Measurements from ENCODE around the gene PSMD5.

The PSMD5 gene

DNA sequence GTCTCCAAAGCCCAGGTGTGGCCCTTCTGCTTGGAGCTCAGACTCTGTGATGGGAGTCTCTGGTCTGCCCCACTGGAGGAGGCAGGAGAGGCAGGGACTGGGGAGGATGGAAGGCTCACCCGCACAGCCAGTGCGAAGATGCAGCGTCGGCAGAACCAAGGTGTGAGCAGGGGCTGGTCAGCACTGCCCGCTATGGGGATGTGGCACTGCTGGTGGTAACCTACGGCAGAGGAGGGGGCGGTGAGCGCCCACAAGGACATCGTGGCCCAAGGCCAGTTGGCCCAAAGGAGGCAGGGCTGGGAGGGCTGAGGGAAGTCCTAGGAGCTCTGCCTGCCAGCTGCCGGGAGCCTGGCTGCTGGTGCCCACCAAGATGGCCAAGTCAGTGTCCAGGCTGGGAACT, 27.0 kb upstream of the PSMD5 start:
- Histone ChIP-seq H3K4me1 (ENCODE audit: control insufficient read depth, insufficient read depth, low read depth, low read length) (peaks cover 26% of the 10 kb centered on the region), H3K79me1 (replicated peaks; ENCODE audit: low read length, poor library complexity, severe bottlenecking) (peaks cover 1% of the 10 kb centered on the region), H3K4ac (ENCODE audit: low read depth in 1 of 2, low read length in 2 of 2) (peak overlapping the region; percentile 42 to 59), H2BK15ac (ENCODE audit: low read depth, poor library complexity, severe bottlenecking) (no peak overlapping the region), H4K91ac (ENCODE audit: low read length) (peak overlapping the region; percentile 79), H2BK5ac (ENCODE audit: low read depth, low read length, poor library complexity, severe bottlenecking) (no peak overlapping the region), H2AFZ (ENCODE audit: low read depth, low read length) (no peak overlapping the region), H3K27ac (ENCODE audit: low read length, poor library complexity, severe bottlenecking) (no peak overlapping the region), H3K4me2 (ENCODE audit: low read length, poor library complexity, severe bottlenecking) (no peak overlapping the region), H3K36me3 (ENCODE audit: control insufficient read depth in 1 of 2, insufficient read depth in 2 of 2, low read depth in 1 of 2, low read length in 2 of 2) (peaks cover 16 to 29% of the 10 kb centered on the region in 2 experiments), H2BK120ac (ENCODE audit: low read depth, low read length) (no peak overlapping the region), H3K9ac (ENCODE audit: low read length) (peak overlapping the region; percentile 80), H3K14ac (ENCODE audit: low read length in 2 of 2) (no peak overlapping the region), H3K4me3 (ENCODE audit: insufficient read depth in 1 of 2, low read depth in 1 of 2, low read length in 2 of 2) (peak overlapping the region in 1 of 2 experiments; percentile 81), H3K18ac (ENCODE audit: low read depth in 1 of 2, low read length in 2 of 2) (peak overlapping the region in 1 of 2 experiments; percentile 57), H4K8ac (ENCODE audit: low read length) (peak overlapping the region; percentile 66), H3K23ac (ENCODE audit: low read length in 2 of 2) (no peak overlapping the region), H3K27me3 (ENCODE audit: control insufficient read depth in 1 of 2, insufficient read depth in 1 of 2, low read length in 2 of 2) (no peaks in the 10 kb centered on the region), H2AK5ac (ENCODE audit: low read length, severe bottlenecking) (peak overlapping the region; percentile 47), H3K9me3 (ENCODE audit: control insufficient read depth, low read length) (no peaks in the 10 kb centered on the region), H2BK12ac (ENCODE audit: low read length in 2 of 2) (peak overlapping the region in 1 of 2 experiments; percentile 40)
- whole genome bisulfite sequencing, result 99% methylated on average over 10 of the region's 10 CpGs
- DNase-seq, result no peak

DNA sequence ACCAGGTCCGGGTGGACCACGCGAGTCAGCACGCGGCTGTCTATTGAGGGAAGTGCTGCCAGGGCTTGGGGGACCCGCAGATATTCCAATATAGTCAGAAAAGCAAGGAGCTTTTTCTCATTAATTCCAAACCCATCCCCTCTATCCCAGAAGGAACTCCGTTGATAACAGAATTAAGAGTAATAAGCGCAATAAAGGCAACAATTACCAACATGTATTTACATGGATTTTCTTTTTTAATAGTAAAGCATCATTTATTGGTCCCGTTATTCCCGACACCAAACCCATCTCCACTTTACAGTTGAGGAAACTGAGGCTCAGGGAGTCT, 26.6 kb upstream of the PSMD5 start:
- no peak overlapping the region for H2AK5ac ChIP-seq (ENCODE audit: low read length, severe bottlenecking)
- peak overlapping the region; percentile 76 for H2BK15ac ChIP-seq (ENCODE audit: low read depth, poor library complexity, severe bottlenecking)
- peak overlapping the region; percentile 80 for H2AFZ ChIP-seq (ENCODE audit: low read depth, low read length)
- H3K9me3 ChIP-seq (ENCODE audit: control insufficient read depth, low read length), result no peaks in the 10 kb centered on the region
- peaks cover 15 to 29% of the 10 kb centered on the region in 2 experiments for H3K36me3 ChIP-seq (ENCODE audit: control insufficient read depth in 1 of 2, insufficient read depth in 2 of 2, low read depth in 1 of 2, low read length in 2 of 2)
- peak overlapping the region; percentile 72 for H3K4me2 ChIP-seq (ENCODE audit: low read length, poor library complexity, severe bottlenecking)
- WGBS, result 51% methylated on average over 8 of the region's 10 CpGs
- peak overlapping the region in 1 of 2 experiments; percentile 73 for H3K4ac ChIP-seq (ENCODE audit: low read depth in 1 of 2, low read length in 2 of 2)
- peaks cover 1% of the 10 kb centered on the region for H3K79me1 ChIP-seq (replicated peaks; ENCODE audit: low read length, poor library complexity, severe bottlenecking)
- peak overlapping the region in 1 of 2 experiments; percentile 81 for H3K18ac ChIP-seq (ENCODE audit: low read depth in 1 of 2, low read length in 2 of 2)
- H3K27me3 ChIP-seq (ENCODE audit: control insufficient read depth in 1 of 2, insufficient read depth in 1 of 2, low read length in 2 of 2), result no peaks in the 10 kb centered on the region
- peak overlapping the region; percentile 80 for H3K9ac ChIP-seq (ENCODE audit: low read length)
- no peak overlapping the region for H2BK120ac ChIP-seq (ENCODE audit: low read depth, low read length)
- H4K8ac ChIP-seq (ENCODE audit: low read length), result peak overlapping the region; percentile 66
- no peak overlapping the region for H2BK5ac ChIP-seq (ENCODE audit: low read depth, low read length, poor library complexity, severe bottlenecking)
- H3K23ac ChIP-seq (ENCODE audit: low read length in 2 of 2), result no peak overlapping the region
- no peak for DNase-seq
- peak overlapping the region in 1 of 2 experiments; percentile 40 for H2BK12ac ChIP-seq (ENCODE audit: low read length in 2 of 2)
- H3K4me3 ChIP-seq (ENCODE audit: insufficient read depth in 1 of 2, low read depth in 1 of 2, low read length in 2 of 2), result peak overlapping the region; percentile 52 to 81
- no peak overlapping the region for H3K14ac ChIP-seq (ENCODE audit: low read length in 2 of 2)
- peak overlapping the region; percentile 96 for H4K91ac ChIP-seq (ENCODE audit: low read length)
- H3K27ac ChIP-seq (ENCODE audit: low read length, poor library complexity, severe bottlenecking), result peak overlapping the region; percentile 3
- H3K4me1 ChIP-seq (ENCODE audit: control insufficient read depth, insufficient read depth, low read depth, low read length), result peaks cover 26% of the 10 kb centered on the region

DNA sequence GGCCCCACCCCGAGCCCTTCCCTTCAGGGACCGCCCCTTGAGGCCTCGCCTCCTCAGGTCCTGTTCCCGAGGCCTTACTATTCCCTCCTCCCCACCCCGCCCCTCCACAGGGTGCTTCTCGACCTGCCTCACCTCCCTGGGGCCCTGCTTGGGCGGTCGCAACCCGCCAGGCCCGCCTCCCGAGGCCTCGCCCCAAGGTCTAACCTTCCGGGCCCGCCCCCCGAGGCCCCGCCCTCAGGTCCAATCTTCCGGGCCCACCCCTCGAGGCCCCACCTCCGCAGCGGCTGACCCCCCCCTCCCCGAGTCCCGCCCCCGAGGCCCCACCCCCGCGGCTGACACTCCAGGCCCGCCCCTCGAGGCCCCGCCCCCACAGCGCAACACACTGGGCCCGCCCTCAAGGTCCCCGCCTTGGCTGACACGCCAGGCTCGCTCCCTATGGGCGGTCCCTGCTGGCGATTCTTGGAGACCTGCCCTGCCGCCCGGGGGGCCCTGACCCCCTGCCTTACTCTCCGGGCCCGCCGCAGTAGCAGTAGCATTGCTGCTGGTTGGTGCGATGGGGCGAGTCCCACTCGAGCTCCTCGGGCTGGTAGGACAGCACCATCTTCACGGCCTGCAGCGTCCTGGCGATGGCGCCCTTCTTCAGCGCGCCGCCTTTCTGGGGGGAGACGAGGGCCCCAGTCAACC, 26.1 kb upstream of the PSMD5 start:
- peak; percentile 91 for DNase-seq
- H4K91ac ChIP-seq (ENCODE audit: low read length), result peak overlapping the region; percentile 96
- H2BK12ac ChIP-seq (ENCODE audit: low read length in 2 of 2), result no peak overlapping the region
- H3K4me1 ChIP-seq (ENCODE audit: control insufficient read depth, insufficient read depth, low read depth, low read length), result peaks cover 22% of the 10 kb centered on the region
- peak overlapping the region; percentile 78 for H4K8ac ChIP-seq (ENCODE audit: low read length)
- H3K79me1 ChIP-seq (replicated peaks; ENCODE audit: low read length, poor library complexity, severe bottlenecking), result peaks cover 1% of the 10 kb centered on the region
- H3K36me3 ChIP-seq (ENCODE audit: control insufficient read depth in 1 of 2, insufficient read depth in 2 of 2, low read depth in 1 of 2, low read length in 2 of 2), result peaks cover 14 to 32% of the 10 kb centered on the region in 2 experiments
- H3K27ac ChIP-seq (ENCODE audit: low read length, poor library complexity, severe bottlenecking), result peak overlapping the region; percentile 3
- H3K9ac ChIP-seq (ENCODE audit: low read length), result peak overlapping the region; percentile 80
- H2AFZ ChIP-seq (ENCODE audit: low read depth, low read length), result peak overlapping the region; percentile 80
- peak overlapping the region; percentile 30 to 75 for H3K4ac ChIP-seq (ENCODE audit: low read depth in 1 of 2, low read length in 2 of 2)
- H3K27me3 ChIP-seq (ENCODE audit: control insufficient read depth in 1 of 2, insufficient read depth in 1 of 2, low read length in 2 of 2), result no peaks in the 10 kb centered on the region
- 12% methylated on average over 38 of the region's 52 CpGs for WGBS
- H2BK5ac ChIP-seq (ENCODE audit: low read depth, low read length, poor library complexity, severe bottlenecking), result no peak overlapping the region
- no peaks in the 10 kb centered on the region for H3K9me3 ChIP-seq (ENCODE audit: control insufficient read depth, low read length)
- H3K4me2 ChIP-seq (ENCODE audit: low read length, poor library complexity, severe bottlenecking), result peak overlapping the region; percentile 72
- no peak overlapping the region for H3K14ac ChIP-seq (ENCODE audit: low read length in 2 of 2)
- peak overlapping the region; percentile 81 to 82 for H3K18ac ChIP-seq (ENCODE audit: low read depth in 1 of 2, low read length in 2 of 2)
- H2BK15ac ChIP-seq (ENCODE audit: low read depth, poor library complexity, severe bottlenecking), result peak overlapping the region; percentile 76
- H2BK120ac ChIP-seq (ENCODE audit: low read depth, low read length), result peak overlapping the region; percentile 54
- no peak overlapping the region for H2AK5ac ChIP-seq (ENCODE audit: low read length, severe bottlenecking)
- peak overlapping the region; percentile 52 to 81 for H3K4me3 ChIP-seq (ENCODE audit: insufficient read depth in 1 of 2, low read depth in 1 of 2, low read length in 2 of 2)
- no peak overlapping the region for H3K23ac ChIP-seq (ENCODE audit: low read length in 2 of 2)

DNA sequence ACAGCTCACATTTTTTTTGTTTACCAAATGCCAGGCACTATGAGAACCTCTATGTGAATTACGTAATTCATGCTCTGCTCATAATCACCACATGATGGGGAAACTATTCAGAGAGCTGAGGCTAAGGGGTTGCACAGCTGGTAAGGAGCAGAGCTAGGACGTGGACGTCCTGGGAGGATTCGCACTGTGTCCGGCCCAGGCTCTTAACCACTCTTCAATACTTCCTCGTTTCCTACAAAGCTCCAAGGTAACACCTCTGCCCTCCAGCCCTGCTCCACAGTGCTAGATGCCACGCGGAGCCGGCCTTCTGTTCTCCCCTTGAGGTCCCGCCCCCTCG, 25.6 kb upstream of the PSMD5 start:
- Histone ChIP-seq H2AK5ac (ENCODE audit: low read length, severe bottlenecking) (no peak overlapping the region), H3K14ac (ENCODE audit: low read length in 2 of 2) (no peak overlapping the region), H3K9me3 (ENCODE audit: control insufficient read depth, low read length) (no peaks in the 10 kb centered on the region), H3K18ac (ENCODE audit: low read depth in 1 of 2, low read length in 2 of 2) (peak overlapping the region; percentile 16 to 85), H3K79me1 (replicated peaks; ENCODE audit: low read length, poor library complexity, severe bottlenecking) (peaks cover 1% of the 10 kb centered on the region), H3K23ac (ENCODE audit: low read length in 2 of 2) (no peak overlapping the region), H3K4ac (ENCODE audit: low read depth in 1 of 2, low read length in 2 of 2) (peak overlapping the region; percentile 30 to 75), H3K27me3 (ENCODE audit: control insufficient read depth in 1 of 2, insufficient read depth in 1 of 2, low read length in 2 of 2) (no peaks in the 10 kb centered on the region), H2BK120ac (ENCODE audit: low read depth, low read length) (peak overlapping the region; percentile 54), H2AFZ (ENCODE audit: low read depth, low read length) (peak overlapping the region; percentile 58), H2BK12ac (ENCODE audit: low read length in 2 of 2) (no peak overlapping the region), H3K9ac (ENCODE audit: low read length) (peak overlapping the region; percentile 60), H3K4me3 (ENCODE audit: insufficient read depth in 1 of 2, low read depth in 1 of 2, low read length in 2 of 2) (peak overlapping the region; percentile 46 to 63), H4K91ac (ENCODE audit: low read length) (peak overlapping the region; percentile 59), H3K27ac (ENCODE audit: low read length, poor library complexity, severe bottlenecking) (peak overlapping the region; percentile 33), H3K4me1 (ENCODE audit: control insufficient read depth, insufficient read depth, low read depth, low read length) (peaks cover 16% of the 10 kb centered on the region), H4K8ac (ENCODE audit: low read length) (peak overlapping the region; percentile 78), H3K36me3 (ENCODE audit: control insufficient read depth in 1 of 2, insufficient read depth in 2 of 2, low read depth in 1 of 2, low read length in 2 of 2) (peaks cover 14 to 37% of the 10 kb centered on the region in 2 experiments), H3K4me2 (ENCODE audit: low read length, poor library complexity, severe bottlenecking) (peak overlapping the region; percentile 61), H2BK5ac (ENCODE audit: low read depth, low read length, poor library complexity, severe bottlenecking) (no peak overlapping the region), H2BK15ac (ENCODE audit: low read depth, poor library complexity, severe bottlenecking) (no peak overlapping the region)
- WGBS, result 41% methylated on average over 11 of the region's 11 CpGs
- DNase-seq, result peak; percentile 81

Measured in mesenchymal stem cell (in vitro differentiated cells and primary cell).